Activated naive CD8-positive, alpha-beta T cell treated with anti-CD3 and anti-CD28 coated beads, Interleukin-2, amount 50 U/mL, for 24 hours (primary cell): ENCODE measurements around the gene CALU.
A peak's percentile ranks its signal among the peaks of the same experiment; 100 is the strongest.

Source experiments
- ATAC-seq: fragments of 150-1000 bp; cut with Tn5 transposase; one replicate; pipeline ENCODE4 v1.10.0; 2021
- DNase-seq: peaks from one replicate; pipeline ENCODE4 v3.0.0; 2021
- H3K27ac Mint-ChIP-seq: one replicate; pipeline ENCODE4 v1.8.0; 2021; ENCODE audit warnings: mild to moderate bottlenecking, mixed read lengths
- H3K27me3 Mint-ChIP-seq: one replicate; pipeline ENCODE4 v1.8.0; 2021; ENCODE audit warnings: mixed read lengths
- H3K36me3 Mint-ChIP-seq: one replicate; pipeline ENCODE4 v1.8.0; 2021; ENCODE audit warnings: low read depth, mixed read lengths
- H3K4me1 Mint-ChIP-seq: one replicate; pipeline ENCODE4 v1.8.0; 2021; ENCODE audit warnings: mixed read lengths
- H3K4me3 Mint-ChIP-seq: one replicate; pipeline ENCODE4 v1.8.0; 2021; ENCODE audit warnings: mild to moderate bottlenecking, moderate library complexity, mixed read lengths
- H3K9me3 Mint-ChIP-seq: one replicate; pipeline ENCODE4 v1.8.0; 2021; ENCODE audit warnings: mixed read lengths

Gene CALU

DNA sequence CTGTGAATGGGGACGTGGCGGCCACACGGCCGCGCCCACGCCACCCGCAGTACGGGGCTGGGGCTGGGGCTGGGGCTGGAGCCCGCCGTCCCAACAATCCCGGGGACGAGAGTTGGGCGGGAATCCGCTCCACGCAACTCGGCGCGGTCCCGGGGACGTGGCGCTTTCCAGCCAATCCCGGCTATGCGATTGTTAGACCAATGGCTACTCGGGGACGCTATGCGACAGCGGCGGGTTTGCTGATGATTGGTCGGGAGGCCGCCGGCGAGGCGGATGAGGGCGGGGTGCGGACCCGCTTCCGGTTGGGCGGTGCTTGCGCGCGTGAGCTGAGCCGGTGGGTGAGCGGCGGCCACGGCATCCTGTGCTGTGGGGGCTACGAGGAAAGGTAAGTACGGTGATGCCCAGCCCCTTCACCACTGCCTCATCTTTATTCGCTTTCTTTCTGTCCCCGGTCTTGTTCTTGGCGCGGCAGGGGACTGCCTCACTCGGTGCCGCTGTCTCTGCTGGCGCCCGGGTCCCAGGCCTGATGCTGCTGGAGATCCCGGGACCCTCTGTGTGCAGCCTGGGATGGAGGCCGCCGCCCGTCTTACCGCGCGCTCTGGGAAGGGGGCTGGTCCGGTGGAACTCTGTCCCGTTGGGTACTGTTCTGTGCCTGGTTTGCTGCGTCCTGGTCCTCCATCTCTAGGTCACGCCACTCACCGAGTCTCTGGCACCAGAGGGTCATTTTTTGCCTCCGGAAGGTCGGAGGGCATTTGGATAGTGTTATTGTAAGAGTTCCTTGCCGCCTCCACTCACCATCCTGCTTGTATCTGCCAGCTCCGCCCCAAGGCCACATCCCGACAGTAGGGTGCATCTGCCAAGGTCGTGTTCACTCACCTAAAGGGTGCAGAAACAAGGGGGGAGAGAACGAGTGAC lies at the start of gene CALU:
CALU (plus strand) TSS at position 312 of the 915 bp plus-strand sequence. CDS start 9,225 bp downstream, outside the sequence.
- Mint-ChIP-seq H3K27ac (peak within 1 kb of the TSS; percentile 93), H3K4me1 (peaks cover 44% of the 10 kb centered on the region), H3K9me3 (no peaks in the 10 kb centered on the region), H3K4me3 (peak within 1 kb of the TSS; percentile 99), H3K36me3 (peaks cover 13% of the 10 kb centered on the region), H3K27me3 (peaks cover 3% of the 10 kb centered on the region)
- DNase-seq (peak; percentile 94), ATAC-seq (peak; percentile 98)

DNA sequence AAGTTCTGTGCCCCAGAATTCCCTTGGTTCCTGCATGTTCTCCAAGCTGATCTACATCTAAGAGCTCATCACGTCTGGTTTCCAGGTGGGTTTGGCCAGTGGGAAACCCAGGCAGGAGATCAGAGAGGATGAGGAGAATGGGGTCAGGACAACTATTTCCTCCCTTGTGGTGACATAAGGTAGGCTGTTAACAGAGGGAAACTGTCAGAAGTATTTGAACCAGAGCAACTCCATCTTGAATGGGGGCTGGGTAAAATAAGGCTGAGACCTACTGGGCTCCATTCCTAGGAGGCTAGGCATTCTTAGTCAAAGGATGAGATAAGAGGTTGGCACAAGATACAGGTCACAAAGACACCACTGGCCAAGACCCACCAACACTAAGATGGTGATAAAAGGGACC lies 47.9 kb upstream of the CALU start:
- H3K4me1 Mint-ChIP-seq, result no peaks in the 10 kb centered on the region
- no peak overlapping the region for H3K4me3 Mint-ChIP-seq
- H3K27me3 Mint-ChIP-seq, result peaks cover 8% of the 10 kb centered on the region
- no peaks in the 10 kb centered on the region for H3K9me3 Mint-ChIP-seq
- H3K36me3 Mint-ChIP-seq, result peaks cover 1% of the 10 kb centered on the region
- no peak overlapping the region for H3K27ac Mint-ChIP-seq
- DNase-seq (no peak), ATAC-seq (no peak)

- Mint-ChIP-seq H3K27me3 (peaks cover 23% of the 10 kb centered on the region), H3K9me3 (no peaks in the 10 kb centered on the region), H3K36me3 (peaks cover 1% of the 10 kb centered on the region), H3K4me1 (peaks cover 7% of the 10 kb centered on the region), H3K27ac (no peak overlapping the region), H3K4me3 (no peak overlapping the region)
- ATAC-seq, result no peak
- DNase-seq, result no peak
These were observed 46.4 kb upstream of the CALU start for GRCh38 chr7:128692623-128693270.

- H3K27ac Mint-ChIP-seq, result no peak overlapping the region
These were observed 45.7 kb upstream of the CALU start for GRCh38 chr7:128693373-128694015.

GRCh38 chr7:128694738-128695137 lies 44.4 kb upstream of the CALU start:
- Mint-ChIP-seq H3K4me1 (peaks cover 12% of the 10 kb centered on the region), H3K27me3 (peaks cover 42% of the 10 kb centered on the region), H3K9me3 (no peaks in the 10 kb centered on the region), H3K4me3 (no peak overlapping the region), H3K36me3 (no peaks in the 10 kb centered on the region), H3K27ac (no peak overlapping the region)
- ATAC-seq, result no peak
- DNase-seq, result no peak

More at GRCh38 chr7:128693373-128694015, 45.7 kb upstream of the CALU start:
- DNase-seq (no peak), ATAC-seq (no peak)
- Mint-ChIP-seq H3K27me3 (peaks cover 31% of the 10 kb centered on the region), H3K4me1 (peaks cover 12% of the 10 kb centered on the region), H3K4me3 (no peak overlapping the region), H3K9me3 (no peaks in the 10 kb centered on the region), H3K36me3 (no peaks in the 10 kb centered on the region)

GRCh38 chr7:128697302-128697905 lies 41.8 kb upstream of the CALU start:
- DNase-seq, result peak; percentile 71

GRCh38 chr7:128699196-128699712 lies 39.9 kb upstream of the CALU start:
- ATAC-seq, result no peak
- Mint-ChIP-seq H3K27ac (no peak overlapping the region), H3K4me1 (peaks cover 18% of the 10 kb centered on the region)

More at GRCh38 chr7:128697302-128697905, 41.8 kb upstream of the CALU start:
- H3K27ac Mint-ChIP-seq, result no peak overlapping the region
- H3K36me3 Mint-ChIP-seq, result no peaks in the 10 kb centered on the region
- peaks cover 12% of the 10 kb centered on the region for H3K4me1 Mint-ChIP-seq
- H3K9me3 Mint-ChIP-seq, result no peaks in the 10 kb centered on the region
- peak; percentile 83 for ATAC-seq
- peaks cover 54% of the 10 kb centered on the region for H3K27me3 Mint-ChIP-seq
- peak overlapping the region; percentile 81 for H3K4me3 Mint-ChIP-seq

GRCh38 chr7:128699895-128700294 lies 39.3 kb upstream of the CALU start:
- ATAC-seq (no peak), DNase-seq (no peak)
- peaks cover 54% of the 10 kb centered on the region for H3K27me3 Mint-ChIP-seq
- H3K4me1 Mint-ChIP-seq, result peaks cover 18% of the 10 kb centered on the region
- no peak overlapping the region for H3K4me3 Mint-ChIP-seq
- no peak overlapping the region for H3K27ac Mint-ChIP-seq
- no peaks in the 10 kb centered on the region for H3K9me3 Mint-ChIP-seq
- no peaks in the 10 kb centered on the region for H3K36me3 Mint-ChIP-seq

More at GRCh38 chr7:128699196-128699712, 39.9 kb upstream of the CALU start:
- no peaks in the 10 kb centered on the region for H3K36me3 Mint-ChIP-seq
- H3K9me3 Mint-ChIP-seq, result no peaks in the 10 kb centered on the region
- DNase-seq, result no peak
- peaks cover 54% of the 10 kb centered on the region for H3K27me3 Mint-ChIP-seq
- no peak overlapping the region for H3K4me3 Mint-ChIP-seq

DNA sequence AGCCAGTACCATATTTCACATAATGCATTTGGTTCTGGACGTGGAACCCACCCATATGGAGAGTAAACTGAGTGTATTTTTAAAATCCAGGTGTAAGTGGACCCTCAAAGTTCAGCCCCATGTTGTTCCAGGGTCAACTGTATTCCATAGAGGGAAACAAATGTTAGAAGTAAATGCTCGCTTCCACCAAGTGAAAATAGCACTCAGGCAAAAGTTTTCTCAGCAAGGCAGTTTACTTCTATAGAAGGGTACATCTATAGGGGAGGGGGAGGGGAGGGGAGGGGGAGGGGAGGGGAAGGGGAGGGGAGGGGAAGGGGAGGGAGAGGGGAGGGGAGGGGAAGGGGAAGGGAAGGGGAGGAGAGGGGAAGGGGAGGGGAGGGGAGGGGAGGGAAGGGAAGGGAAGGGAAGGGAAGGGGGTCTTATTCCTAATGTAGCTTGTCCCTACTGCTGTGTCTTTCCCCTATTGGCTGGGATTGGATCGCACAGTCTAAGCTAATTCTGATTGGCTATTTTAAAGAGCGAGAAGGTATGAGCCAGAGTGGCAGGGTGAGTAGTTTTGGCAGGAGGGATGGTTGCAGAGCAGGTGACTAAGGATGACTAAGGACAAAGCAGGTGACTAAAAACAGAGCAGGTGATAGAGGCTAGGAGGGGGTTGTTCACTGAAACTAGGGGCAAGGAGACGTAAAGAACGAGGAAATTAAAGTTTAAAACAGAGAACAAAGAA lies 37.9 kb upstream of the CALU start:
- Mint-ChIP-seq H3K27me3 (peaks cover 46% of the 10 kb centered on the region), H3K36me3 (no peaks in the 10 kb centered on the region), H3K4me1 (peaks cover 23% of the 10 kb centered on the region), H3K4me3 (no peak overlapping the region), H3K27ac (no peak overlapping the region), H3K9me3 (no peaks in the 10 kb centered on the region)
- no peak for ATAC-seq
- no peak for DNase-seq

DNA sequence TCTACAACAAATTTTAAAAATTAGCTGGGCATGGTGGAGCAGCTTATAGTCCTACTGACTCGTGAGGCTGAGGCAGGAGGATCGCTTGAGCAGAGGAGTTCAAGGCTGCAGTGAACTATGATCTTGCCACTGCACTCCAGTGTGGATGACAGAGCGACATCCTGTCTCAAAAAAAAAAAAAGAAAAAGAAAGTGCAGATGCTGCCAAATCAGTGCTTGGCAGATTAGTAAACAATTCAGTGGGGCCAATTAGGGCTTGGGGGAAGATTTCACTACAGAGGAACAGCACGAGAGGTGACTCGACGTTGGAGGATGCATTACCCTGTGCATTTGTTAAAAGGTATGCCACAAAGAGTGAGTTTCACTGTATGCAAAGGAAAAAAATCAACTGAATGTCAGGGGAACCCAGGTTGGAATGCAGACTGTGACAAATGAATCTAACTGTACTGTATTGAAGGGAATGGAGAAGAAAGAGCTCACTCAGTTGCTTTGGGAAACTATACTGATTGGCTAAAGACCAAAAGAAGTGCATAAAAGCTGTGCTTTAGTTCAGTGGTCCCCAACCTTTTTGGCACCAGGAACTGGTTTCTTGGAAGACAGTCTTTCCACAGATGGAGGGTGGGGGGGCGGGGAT lies 35.4 kb upstream of the CALU start:
- no peaks in the 10 kb centered on the region for H3K36me3 Mint-ChIP-seq
- H3K27ac Mint-ChIP-seq, result no peak overlapping the region
- peaks cover 11% of the 10 kb centered on the region for H3K4me1 Mint-ChIP-seq
- H3K4me3 Mint-ChIP-seq, result no peak overlapping the region
- no peaks in the 10 kb centered on the region for H3K9me3 Mint-ChIP-seq
- ATAC-seq (peak; percentile 28), DNase-seq (no peak)
- peaks cover 21% of the 10 kb centered on the region for H3K27me3 Mint-ChIP-seq

DNA sequence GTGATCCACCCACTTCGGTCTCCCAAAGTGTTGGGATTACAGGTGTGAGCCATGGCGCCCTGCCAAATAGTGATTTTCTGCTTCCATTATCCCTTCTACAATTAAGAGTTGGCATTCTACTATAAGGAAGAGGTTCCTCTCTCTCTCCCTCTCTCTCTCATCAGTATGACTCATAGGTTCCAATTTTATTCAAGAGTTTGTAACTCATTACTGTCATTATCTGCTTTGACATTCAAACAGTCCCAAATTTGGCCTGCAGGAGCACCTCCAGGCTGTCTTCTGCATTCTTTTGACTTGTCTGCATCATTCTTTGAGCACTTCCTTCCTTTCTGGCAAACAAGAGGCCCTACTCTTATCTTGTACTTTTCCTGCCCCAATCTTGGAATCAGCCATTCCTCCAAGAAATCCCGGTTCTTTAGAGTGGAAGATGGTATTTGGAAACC lies 33.2 kb upstream of the CALU start:
- H3K4me3 Mint-ChIP-seq, result no peak overlapping the region
- H3K4me1 Mint-ChIP-seq, result peaks cover 11% of the 10 kb centered on the region
- H3K27me3 Mint-ChIP-seq, result peaks cover 6% of the 10 kb centered on the region

DNA sequence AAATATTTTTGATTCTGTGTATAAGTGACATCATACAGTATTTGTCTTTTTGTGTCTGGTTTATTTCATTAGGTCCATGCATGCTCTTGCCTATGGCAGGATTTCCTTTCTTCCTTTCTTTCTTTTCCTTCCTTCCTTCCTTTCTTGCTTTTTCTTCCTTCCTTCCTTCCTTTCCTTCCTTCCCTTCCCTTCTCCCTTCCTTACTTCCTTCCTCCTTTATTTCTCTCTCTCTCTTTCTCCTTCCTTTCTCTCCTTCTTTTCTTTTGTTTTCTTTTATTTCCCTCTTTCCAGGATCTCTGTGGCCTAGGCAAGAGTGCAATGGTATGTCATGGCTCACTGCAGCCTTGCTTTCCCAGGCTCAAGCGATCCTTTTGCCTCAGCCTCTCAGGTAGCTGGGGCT lies 31.4 kb upstream of the CALU start:
- Mint-ChIP-seq H3K9me3 (no peaks in the 10 kb centered on the region), H3K4me3 (no peak overlapping the region), H3K36me3 (no peaks in the 10 kb centered on the region), H3K4me1 (peaks cover 11% of the 10 kb centered on the region), H3K27me3 (peaks cover 3% of the 10 kb centered on the region), H3K27ac (no peak overlapping the region)
- ATAC-seq (no peak), DNase-seq (no peak)

More for the DNA sequence above, 33.2 kb upstream of the CALU start:
- no peak for DNase-seq
- Mint-ChIP-seq H3K9me3 (no peaks in the 10 kb centered on the region), H3K36me3 (no peaks in the 10 kb centered on the region), H3K27ac (no peak overlapping the region)
- peak; percentile 57 for ATAC-seq

DNA sequence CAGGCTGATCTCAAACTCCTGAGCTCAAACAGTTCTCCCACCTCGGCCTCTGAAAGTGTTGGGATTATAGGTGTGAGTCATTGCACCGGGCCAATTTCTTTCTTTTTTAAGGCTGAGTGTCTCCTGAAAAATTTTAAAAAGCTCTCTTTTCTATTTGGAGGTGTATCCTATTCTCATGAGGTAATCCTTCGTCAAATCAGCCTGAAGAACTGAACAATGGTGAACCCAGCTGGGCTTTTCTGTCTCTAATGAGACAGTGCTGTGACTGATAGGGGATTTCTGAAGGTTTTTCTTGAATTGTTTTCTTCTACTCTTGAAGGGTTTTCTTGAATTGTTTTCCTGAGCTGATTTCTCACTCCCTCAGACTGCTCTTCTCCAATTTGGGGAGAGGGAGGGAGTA lies 30.9 kb upstream of the CALU start:
- Mint-ChIP-seq H3K4me1 (peaks cover 11% of the 10 kb centered on the region), H3K4me3 (no peak overlapping the region), H3K9me3 (no peaks in the 10 kb centered on the region), H3K27me3 (peaks cover 5% of the 10 kb centered on the region), H3K27ac (no peak overlapping the region), H3K36me3 (no peaks in the 10 kb centered on the region)
- ATAC-seq, result no peak
- no peak for DNase-seq
